Kidney (tissue), 14 donors: ENCODE results near the gene DPP3. TPM values are rescaled to one million over a fixed set of nuclear protein-coding genes. Genes with fewer than 3 reads are reported as not detected.

Experiments used
- DNase-seq, 5 donors: peaks; one replicate each; pipeline ENCODE4 v3.0.0-alpha.2; 2013 to 2020
- FAIRE-seq: peaks from 2 replicates; lab custom pipeline; 2012; peaks lifted over from hg19 to GRCh38; lab: Jason Lieb, UNC
- H3K27ac ChIP-seq, 2 donors: one replicate each; pipeline ENCODE4 v1.7.0; 2013; ENCODE audit warnings: low read depth in 2 of 2, low read length in 2 of 2, inconsistent platforms in 1 of 2
- H3K27me3 ChIP-seq: one replicate; pipeline ENCODE4 v1.7.1; 2013; ENCODE audit warnings: low read length, inconsistent platforms; ENCODE audit not compliant: control insufficient read depth, insufficient read depth
- H3K36me3 ChIP-seq, 3 donors: one replicate each; pipeline versions ENCODE4 v1.7.0 to v1.7.1; 2013; ENCODE audit warnings: low read length in 3 of 3, control low read depth in 1 of 3, inconsistent platforms in 1 of 3; ENCODE audit not compliant: insufficient read depth in 3 of 3, control insufficient read depth in 2 of 3
- H3K4me1 ChIP-seq, 3 donors: one replicate each; pipeline versions ENCODE4 v1.7.0 to v1.7.1; 2013; ENCODE audit warnings: low read length in 3 of 3, inconsistent platforms in 1 of 3, low read depth in 1 of 3; ENCODE audit not compliant: control insufficient read depth in 2 of 3, insufficient read depth in 2 of 3
- H3K4me3 ChIP-seq, 3 donors: one replicate each; pipeline versions ENCODE4 v1.7.0 to v1.8.1; 2013; ENCODE audit warnings: low read length in 3 of 3, control low read depth in 1 of 3, inconsistent platforms in 1 of 3
- H3K9ac ChIP-seq, 3 donors: one replicate each; pipeline versions ENCODE4 v1.7.0 to v1.7.1; 2013; ENCODE audit warnings: low read length in 3 of 3, control low read depth in 1 of 3, inconsistent platforms in 1 of 3
- H3K9me3 ChIP-seq, 3 donors: one replicate each; pipeline versions ENCODE4 v1.7.0 to v1.7.1; 2013; ENCODE audit warnings: low read length in 3 of 3, control low read depth in 1 of 3, inconsistent platforms in 1 of 3; ENCODE audit not compliant: control insufficient read depth in 2 of 3, insufficient read depth in 1 of 3
- CTCF ChIP-seq: IDR thresholded peaks from 3 replicates; pipeline ENCODE4 v1.5.1; 2012; ENCODE audit warnings: mild to moderate bottlenecking, moderate library complexity, borderline replicate concordance; ENCODE audit not compliant: insufficient read depth; ENCODE audit errors: extremely low read depth
- intact Hi-C: fragments of 100-400 bp; cut with DNase I; formaldehyde crosslinking; loops from one replicate; pipeline ENCODE4 v1.11.1; 2022
- polyA plus RNA-seq: library from polyadenylated mRNA; stranded (reverse); fragments of 350-450 nt; fragmentation: Illumina TruSeq; extraction: RNeasy Lipid Tissue Mini Kit (QIAGEN cat#74804); gene quantifications from one replicate; pipeline ENCODE4 v1.2.3, GENCODE V29; 2014; ENCODE audit warnings: low read depth, low replicate concordance; ENCODE audit not compliant: insufficient read depth
- total RNA-seq: library from RNA; stranded (reverse); fragmentation: NEBNext Ultra II Directional; extraction: Animal tissue kit (Norgen Biotek cat#: 25700); gene quantifications from one replicate; pipeline ENCODE4 v1.2.1, GENCODE V29; 2021
- donor health status: control.
- donor health status: control.
- donor health status: control.
- donor health status: control.
- donor health status: control.
- donor health status: DM: yes; HTN: yes; CAD: no.
- donor health status: Normal renal cell carcinoma (clear cell type).

The DPP3 gene
- total and polyA plus RNA-seq, 2 donors from 2014 or later, result 32.9 to 41.7 TPM

GRCh38 chr11:66470015-66470414 is 10.2 kb upstream of the DPP3 start:
- H3K27me3 ChIP-seq, result no peaks in the 10 kb centered on the region
- H3K9ac ChIP-seq, result no peak overlapping the region
- intact Hi-C loops, result no loop called here
- DNase-seq (no peak), FAIRE-seq (no peak)
- H3K27ac ChIP-seq, result no peak overlapping the region
- no peak for TF ChIP-seq CTCF
- peaks cover 0 to 8% (median 6%) of the 10 kb centered on the region in 3 donors for H3K4me1 ChIP-seq
- peaks cover 0 to 6% (median 5%) of the 10 kb centered on the region in 3 donors for H3K36me3 ChIP-seq
- H3K9me3 ChIP-seq, result no peaks in the 10 kb centered on the region
- no peak overlapping the region for H3K4me3 ChIP-seq

- intact Hi-C loops, result no loop called here
- H3K4me3 ChIP-seq, result no peak overlapping the region
- H3K9me3 ChIP-seq, result no peaks in the 10 kb centered on the region
- DNase-seq (peak in 1 of 5 donors; percentile 70), FAIRE-seq (no peak)
- TF ChIP-seq CTCF, result no peak
- H3K36me3 ChIP-seq, result peaks cover 0 to 6% (median 5%) of the 10 kb centered on the region in 3 donors
- peaks cover 0 to 8% (median 6%) of the 10 kb centered on the region in 3 donors for H3K4me1 ChIP-seq
- no peaks in the 10 kb centered on the region for H3K27me3 ChIP-seq
- no peak overlapping the region for H3K27ac ChIP-seq
- H3K9ac ChIP-seq, result no peak overlapping the region
Measured at GRCh38 chr11:66471142-66471541, 9.1 kb upstream of the DPP3 start.

GRCh38 chr11:66472054-66472453 is 8.2 kb upstream of the DPP3 start:
- no peaks in the 10 kb centered on the region for H3K9me3 ChIP-seq
- no peaks in the 10 kb centered on the region for H3K27me3 ChIP-seq
- peaks cover 0 to 8% (median 6%) of the 10 kb centered on the region in 3 donors for H3K4me1 ChIP-seq
- peaks cover 0 to 6% (median 5%) of the 10 kb centered on the region in 3 donors for H3K36me3 ChIP-seq
- intact Hi-C loops, result no loop called here
- H3K27ac ChIP-seq, result no peak overlapping the region
- H3K4me3 ChIP-seq, result no peak overlapping the region
- H3K9ac ChIP-seq, result no peak overlapping the region
- DNase-seq (peak in 1 of 5 donors; percentile 39), FAIRE-seq (no peak)
- TF ChIP-seq CTCF, result no peak

GRCh38 chr11:66473167-66473566 is 7.1 kb upstream of the DPP3 start:
- Histone ChIP-seq H3K27me3 (no peaks in the 10 kb centered on the region), H3K4me1 (no peaks in the 10 kb centered on the region), H3K9ac (no peak overlapping the region), H3K27ac (no peak overlapping the region), H3K4me3 (no peak overlapping the region), H3K9me3 (no peaks in the 10 kb centered on the region), H3K36me3 (peaks cover 0 to 6% (median 5%) of the 10 kb centered on the region in 3 donors)
- intact Hi-C loops, result no loop called here
- DNase-seq (peak in 1 of 5 donors; percentile 62), FAIRE-seq (no peak)
- no peak for TF ChIP-seq CTCF
